ENCODE data around the gene VAX1. TPM values are rescaled to one million over a fixed set of nuclear protein-coding genes. Genes with fewer than 3 reads are reported as not detected.

Gene VAX1
- total RNA-seq, 1 experiment from 2014 or later, result 0.04 TPM

DNA sequence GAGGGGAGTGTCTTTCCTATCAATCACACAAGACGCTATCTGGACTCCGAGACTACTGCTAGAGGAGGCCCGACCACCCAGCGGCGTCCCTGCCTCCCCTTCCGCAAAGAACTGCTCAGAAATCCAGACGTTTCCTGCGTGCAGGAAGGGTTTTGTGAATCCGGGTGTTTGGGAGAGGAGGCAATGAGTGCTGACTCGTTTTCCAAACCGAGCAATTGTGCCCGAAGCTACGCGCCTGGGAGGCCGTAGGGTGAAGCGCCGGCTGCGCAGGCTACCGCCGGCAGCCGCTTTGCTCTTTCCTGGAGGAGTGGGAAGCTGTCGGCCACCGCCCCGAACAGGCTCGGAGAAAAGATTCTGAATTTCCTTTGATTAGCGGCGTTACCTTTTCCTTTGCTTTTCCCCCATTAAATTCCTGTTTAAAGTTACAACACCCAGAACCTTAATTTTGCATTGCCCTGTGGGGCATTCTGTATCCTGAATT lies 5.3 kb downstream of the VAX1 start:
- ATAC-seq (no peak), DNase-seq (ENCODE audit: low spot score) (peak; percentile 40)
- TF ChIP-seq AR (CRISPR knock-in tag; IDR thresholded peaks at IDR 0.05) (no peak), PRDM15 (CRISPR knock-in tag; IDR thresholded peaks at IDR 0.05) (no peak), ZNF232 (CRISPR knock-in tag; IDR thresholded peaks at IDR 0.05) (no peak), ZNF396 (CRISPR knock-in tag; IDR thresholded peaks at IDR 0.05; ENCODE audit: borderline replicate concordance) (no peak), ZBTB21 (CRISPR knock-in tag; IDR thresholded peaks at IDR 0.05; ENCODE audit: borderline replicate concordance) (no peak), ZNF671 (CRISPR knock-in tag; IDR thresholded peaks at IDR 0.05) (no peak), TEAD4 (CRISPR knock-in tag; IDR thresholded peaks at IDR 0.05) (no peak)
- TF ChIP-seq, protein P1, sequence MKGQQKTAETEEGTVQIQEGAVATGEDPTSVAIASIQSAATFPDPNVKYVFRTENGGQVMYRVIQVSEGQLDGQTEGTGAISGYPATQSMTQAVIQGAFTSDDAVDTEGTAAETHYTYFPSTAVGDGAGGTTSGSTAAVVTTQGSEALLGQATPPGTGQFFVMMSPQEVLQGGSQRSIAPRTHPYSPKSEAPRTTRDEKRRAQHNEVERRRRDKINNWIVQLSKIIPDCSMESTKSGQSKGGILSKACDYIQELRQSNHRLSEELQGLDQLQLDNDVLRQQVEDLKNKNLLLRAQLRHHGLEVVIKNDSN (CRISPR knock-in tag; IDR thresholded peaks at IDR 0.05), result no peak
- TF ChIP-seq, protein P2, sequence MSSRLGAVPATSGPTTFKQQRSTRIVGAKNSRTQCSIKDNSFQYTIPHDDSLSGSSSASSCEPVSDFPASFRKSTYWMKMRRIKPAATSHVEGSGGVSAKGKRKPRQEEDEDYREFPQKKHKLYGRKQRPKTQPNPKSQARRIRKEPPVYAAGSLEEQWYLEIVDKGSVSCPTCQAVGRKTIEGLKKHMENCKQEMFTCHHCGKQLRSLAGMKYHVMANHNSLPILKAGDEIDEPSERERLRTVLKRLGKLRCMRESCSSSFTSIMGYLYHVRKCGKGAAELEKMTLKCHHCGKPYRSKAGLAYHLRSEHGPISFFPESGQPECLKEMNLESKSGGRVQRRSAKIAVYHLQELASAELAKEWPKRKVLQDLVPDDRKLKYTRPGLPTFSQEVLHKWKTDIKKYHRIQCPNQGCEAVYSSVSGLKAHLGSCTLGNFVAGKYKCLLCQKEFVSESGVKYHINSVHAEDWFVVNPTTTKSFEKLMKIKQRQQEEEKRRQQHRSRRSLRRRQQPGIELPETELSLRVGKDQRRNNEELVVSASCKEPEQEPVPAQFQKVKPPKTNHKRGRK (CRISPR knock-in tag; IDR thresholded peaks at IDR 0.05; ENCODE audit: borderline replicate concordance), result no peak
- TF ChIP-seq, protein P3, sequence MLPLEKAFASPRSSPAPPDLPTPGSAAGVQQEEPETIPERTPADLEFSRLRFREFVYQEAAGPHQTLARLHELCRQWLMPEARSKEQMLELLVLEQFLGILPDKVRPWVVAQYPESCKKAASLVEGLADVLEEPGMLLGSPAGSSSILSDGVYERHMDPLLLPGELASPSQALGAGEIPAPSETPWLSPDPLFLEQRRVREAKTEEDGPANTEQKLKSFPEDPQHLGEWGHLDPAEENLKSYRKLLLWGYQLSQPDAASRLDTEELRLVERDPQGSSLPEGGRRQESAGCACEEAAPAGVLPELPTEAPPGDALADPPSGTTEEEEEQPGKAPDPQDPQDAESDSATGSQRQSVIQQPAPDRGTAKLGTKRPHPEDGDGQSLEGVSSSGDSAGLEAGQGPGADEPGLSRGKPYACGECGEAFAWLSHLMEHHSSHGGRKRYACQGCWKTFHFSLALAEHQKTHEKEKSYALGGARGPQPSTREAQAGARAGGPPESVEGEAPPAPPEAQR (CRISPR knock-in tag; IDR thresholded peaks at IDR 0.05), result no peak
- Mint-ChIP-seq H3K27ac (no peak overlapping the region), H3K27me3 (ENCODE audit: low read depth) (peaks cover 97% of the 10 kb centered on the region), H3K4me1 (peaks cover 59% of the 10 kb centered on the region), H3K36me3 (no peaks in the 10 kb centered on the region; the same call in 1 of the 2 replicates), H3K9me3 (no peaks in the 10 kb centered on the region), H3K4me3 (peak overlapping the region; percentile 73)
- POLR2A ChIA-PET, result interaction anchor here (0.6 kb wide), 1 partner anchor 12 kb away, joined by 3 read pairs; no protein-coding TSS in a partner anchor
- CTCF ChIA-PET, result interaction anchor here (0.9 to 5.7 kb wide), 2 partner anchors 21 to 35 kb away, joined by 4 to 72 read pairs; no protein-coding TSS in a partner anchor

- no peak overlapping the region for H3K27ac Mint-ChIP-seq
- ChIA-PET CTCF (interaction anchor here (0.9 to 3.9 kb wide), 8 partner anchors 19 to 335 kb away, joined by 3 to 43 read pairs (median 10); no protein-coding TSS in a partner anchor), POLR2A (no interaction called here)
- peak; percentile 47 for DNase-seq (ENCODE audit: low spot score)
- no peaks in the 10 kb centered on the region; the same call in 1 of the 2 replicates for H3K36me3 Mint-ChIP-seq
- TF ChIP-seq CREM (CRISPR knock-in tag; IDR thresholded peaks at IDR 0.05) (no peak), ZNF416 (CRISPR knock-in tag; IDR thresholded peaks at IDR 0.05) (no peak), ZNF219 (CRISPR knock-in tag; IDR thresholded peaks at IDR 0.05; ENCODE audit: borderline replicate concordance) (no peak), NFYB (CRISPR knock-in tag; conservative IDR thresholded peaks at IDR 0.05; ENCODE audit: low read depth) (no peak), PRDM15 (CRISPR knock-in tag; IDR thresholded peaks at IDR 0.05) (peak; percentile 74; the same call in 1 of the 2 replicates), TP53 (CRISPR knock-in tag; IDR thresholded peaks at IDR 0.05) (no peak)
- peaks cover 98% of the 10 kb centered on the region for H3K27me3 Mint-ChIP-seq (ENCODE audit: low read depth)
- no peaks in the 10 kb centered on the region for H3K9me3 Mint-ChIP-seq
- peak overlapping the region; percentile 54 for H3K4me3 Mint-ChIP-seq
- peaks cover 56% of the 10 kb centered on the region for H3K4me1 Mint-ChIP-seq
- ATAC-seq, result peak; percentile 23
These were observed 6.4 kb downstream of the VAX1 start for GRCh38 chr10:117131376-117132327.

All from WTC11 (cell line).